ENCODE measurements around the gene EPN3. TPM values are rescaled to one million over a fixed set of nuclear protein-coding genes. Genes with fewer than 3 reads are reported as not detected.

The EPN3 gene
- total and polyA plus RNA-seq, 2 experiments from 2014 or later, result 2.3 to 7.7 TPM

DNA sequence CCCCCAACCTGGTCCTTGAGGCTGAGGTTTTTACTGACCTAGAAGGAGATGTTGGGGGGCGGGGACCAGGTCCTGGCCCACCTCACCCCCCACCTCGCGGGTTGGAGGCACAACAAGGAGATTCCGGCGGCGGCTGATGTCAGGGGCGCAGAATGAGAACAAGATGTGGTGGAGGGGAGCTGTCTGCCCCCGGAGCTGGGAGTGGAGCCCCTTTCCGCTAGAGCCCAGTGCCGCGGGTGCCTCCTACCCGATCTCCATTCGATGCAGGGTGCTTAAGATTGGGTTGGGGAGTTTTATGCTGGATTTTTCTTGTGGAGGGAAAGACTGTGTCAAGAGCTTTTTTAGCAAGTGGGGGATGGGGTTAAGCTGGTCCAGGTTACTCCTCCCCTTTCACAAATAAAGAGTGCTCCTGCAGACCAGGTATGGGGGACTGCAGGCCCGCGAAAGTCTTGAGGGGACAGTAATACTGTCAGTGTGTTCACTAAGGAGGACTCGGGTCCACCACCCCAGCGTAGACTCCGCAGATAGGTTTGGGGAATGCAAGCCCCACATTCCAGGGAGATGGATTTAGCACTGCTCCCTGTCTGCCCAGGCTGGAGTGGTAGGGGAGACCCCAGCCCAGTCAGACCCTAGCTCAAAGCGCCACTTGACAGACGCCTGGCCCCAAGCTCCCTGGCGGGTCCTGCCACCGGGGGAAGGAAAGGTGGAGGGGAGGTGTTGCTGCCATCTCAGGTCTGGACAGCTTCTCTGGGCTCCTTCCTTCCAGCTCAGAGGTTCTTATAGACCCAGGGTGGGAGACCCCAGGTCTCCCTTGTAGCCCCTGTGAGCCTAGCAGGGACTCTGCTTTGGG lies 29.9 kb downstream of the EPN3 start:
- H3K27ac Mint-ChIP-seq, result no peak overlapping the region
- H3K4me1 Mint-ChIP-seq, result peaks cover 53% of the 10 kb centered on the region
- Histone ChIP-seq H3K9me2 (ENCODE audit: insufficient read depth) (no peaks in the 10 kb centered on the region), H3K27ac (ENCODE audit: low read depth) (no peak overlapping the region), H3K4me1 (ENCODE audit: insufficient read depth) (peaks cover 30% of the 10 kb centered on the region), H3K36me3 (ENCODE audit: insufficient read depth) (no peaks in the 10 kb centered on the region), H3K79me2 (replicated peaks; ENCODE audit: insufficient read depth) (no peaks in the 10 kb centered on the region), H3F3A (replicated peaks; ENCODE audit: low read depth) (0 out of 2 replicates have a peak, but pooled peaks cover 9% of the 10 kb centered on the region), H3K27me3 (ENCODE audit: insufficient read depth) (peaks cover 84% of the 10 kb centered on the region), H4K20me1 (replicated peaks; ENCODE audit: insufficient read depth) (no peaks in the 10 kb centered on the region; the same call in none of the 2 replicates), H3K4me2 (peak overlapping the region; percentile 95), H2AFZ (no peak overlapping the region), H3K4me3 (peak overlapping the region; percentile 62)
- no peaks in the 10 kb centered on the region for H3K36me3 Mint-ChIP-seq (ENCODE audit: low read depth)
- peaks cover 65% of the 10 kb centered on the region for H3K27me3 Mint-ChIP-seq (ENCODE audit: insufficient read depth, low read depth, poor library complexity)
- TF ChIP-seq NANOG (IDR thresholded peaks at IDR 0.05; ENCODE audit: borderline replicate concordance) (no peak), EZH2 (IDR thresholded peaks at IDR 0.05; ENCODE audit: low read depth, unreplicated experiment) (peak; percentile 77)
- TF ChIP-seq, protein P1, sequence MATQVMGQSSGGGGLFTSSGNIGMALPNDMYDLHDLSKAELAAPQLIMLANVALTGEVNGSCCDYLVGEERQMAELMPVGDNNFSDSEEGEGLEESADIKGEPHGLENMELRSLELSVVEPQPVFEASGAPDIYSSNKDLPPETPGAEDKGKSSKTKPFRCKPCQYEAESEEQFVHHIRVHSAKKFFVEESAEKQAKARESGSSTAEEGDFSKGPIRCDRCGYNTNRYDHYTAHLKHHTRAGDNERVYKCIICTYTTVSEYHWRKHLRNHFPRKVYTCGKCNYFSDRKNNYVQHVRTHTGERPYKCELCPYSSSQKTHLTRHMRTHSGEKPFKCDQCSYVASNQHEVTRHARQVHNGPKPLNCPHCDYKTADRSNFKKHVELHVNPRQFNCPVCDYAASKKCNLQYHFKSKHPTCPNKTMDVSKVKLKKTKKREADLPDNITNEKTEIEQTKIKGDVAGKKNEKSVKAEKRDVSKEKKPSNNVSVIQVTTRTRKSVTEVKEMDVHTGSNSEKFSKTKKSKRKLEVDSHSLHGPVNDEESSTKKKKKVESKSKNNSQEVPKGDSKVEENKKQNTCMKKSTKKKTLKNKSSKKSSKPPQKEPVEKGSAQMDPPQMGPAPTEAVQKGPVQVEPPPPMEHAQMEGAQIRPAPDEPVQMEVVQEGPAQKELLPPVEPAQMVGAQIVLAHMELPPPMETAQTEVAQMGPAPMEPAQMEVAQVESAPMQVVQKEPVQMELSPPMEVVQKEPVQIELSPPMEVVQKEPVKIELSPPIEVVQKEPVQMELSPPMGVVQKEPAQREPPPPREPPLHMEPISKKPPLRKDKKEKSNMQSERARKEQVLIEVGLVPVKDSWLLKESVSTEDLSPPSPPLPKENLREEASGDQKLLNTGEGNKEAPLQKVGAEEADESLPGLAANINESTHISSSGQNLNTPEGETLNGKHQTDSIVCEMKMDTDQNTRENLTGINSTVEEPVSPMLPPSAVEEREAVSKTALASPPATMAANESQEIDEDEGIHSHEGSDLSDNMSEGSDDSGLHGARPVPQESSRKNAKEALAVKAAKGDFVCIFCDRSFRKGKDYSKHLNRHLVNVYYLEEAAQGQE (IDR thresholded peaks at IDR 0.05; ENCODE audit: unreplicated experiment), result no peak
- DNase-seq (ENCODE audit: low spot score), result peak; percentile 53
- H3K4me3 Mint-ChIP-seq, result peak overlapping the region; percentile 72
- no peaks in the 10 kb centered on the region for H3K9me3 Mint-ChIP-seq
- no peak for ATAC-seq

DNA sequence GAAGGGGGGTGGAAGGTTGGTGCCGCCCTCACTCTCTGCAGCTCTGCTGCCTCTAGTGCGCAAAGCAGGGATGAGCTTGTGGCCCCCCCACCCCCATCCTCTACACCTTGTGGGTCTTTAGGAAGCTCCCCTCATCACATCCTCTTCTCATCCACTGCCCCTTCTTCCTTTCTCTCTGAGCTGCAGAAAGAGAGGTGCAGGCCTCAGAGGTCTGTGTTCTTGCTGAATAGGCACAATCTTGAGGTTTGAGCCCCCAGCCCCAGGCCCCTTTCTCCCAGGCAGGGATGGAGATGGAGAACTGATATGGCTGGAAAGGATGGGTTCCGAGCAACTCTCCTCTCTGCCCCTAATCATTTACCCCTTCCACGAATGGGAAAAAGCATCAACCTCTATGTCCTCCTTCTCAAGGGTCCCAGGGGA lies 30.6 kb downstream of the EPN3 start:
- Mint-ChIP-seq H3K36me3 (ENCODE audit: low read depth) (no peaks in the 10 kb centered on the region), H3K4me1 (peaks cover 55% of the 10 kb centered on the region)

More for the DNA sequence above, 30.6 kb downstream of the EPN3 start:
- no peak for TF ChIP-seq STAT1 (IDR thresholded peaks at IDR 0.05; ENCODE audit: unreplicated experiment)
- no peak for TF ChIP-seq EZH2phosphoT487 (IDR thresholded peaks at IDR 0.05; ENCODE audit: unreplicated experiment)
- no peak for TF ChIP-seq CREB1 (CRISPR knock-in tag; IDR thresholded peaks at IDR 0.05; ENCODE audit: low read depth)
- TF ChIP-seq, protein P1 (IDR thresholded peaks at IDR 0.05; ENCODE audit: unreplicated experiment), result no peak
- TF ChIP-seq, protein P2, sequence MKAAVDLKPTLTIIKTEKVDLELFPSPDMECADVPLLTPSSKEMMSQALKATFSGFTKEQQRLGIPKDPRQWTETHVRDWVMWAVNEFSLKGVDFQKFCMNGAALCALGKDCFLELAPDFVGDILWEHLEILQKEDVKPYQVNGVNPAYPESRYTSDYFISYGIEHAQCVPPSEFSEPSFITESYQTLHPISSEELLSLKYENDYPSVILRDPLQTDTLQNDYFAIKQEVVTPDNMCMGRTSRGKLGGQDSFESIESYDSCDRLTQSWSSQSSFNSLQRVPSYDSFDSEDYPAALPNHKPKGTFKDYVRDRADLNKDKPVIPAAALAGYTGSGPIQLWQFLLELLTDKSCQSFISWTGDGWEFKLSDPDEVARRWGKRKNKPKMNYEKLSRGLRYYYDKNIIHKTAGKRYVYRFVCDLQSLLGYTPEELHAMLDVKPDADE (IDR thresholded peaks at IDR 0.05), result no peak
- TF ChIP-seq ZNF331 (CRISPR knock-in tag; IDR thresholded peaks at IDR 0.05; ENCODE audit: low read depth), result no peak
- no peak for TF ChIP-seq POLR2AphosphoS5 (IDR thresholded peaks at IDR 0.05; ENCODE audit: low read depth)
- Histone ChIP-seq H3K27ac (ENCODE audit: low read depth) (no peak overlapping the region), H3K9me2 (ENCODE audit: insufficient read depth) (no peaks in the 10 kb centered on the region), H3K36me3 (ENCODE audit: insufficient read depth) (no peaks in the 10 kb centered on the region), H3K4me1 (ENCODE audit: insufficient read depth) (peaks cover 29% of the 10 kb centered on the region), H3K4me2 (peak overlapping the region; percentile 95), H2AFZ (no peak overlapping the region), H4K20me1 (replicated peaks; ENCODE audit: insufficient read depth) (no peaks in the 10 kb centered on the region; the same call in none of the 2 replicates), H3K27me3 (ENCODE audit: insufficient read depth) (peaks cover 82% of the 10 kb centered on the region), H3F3A (replicated peaks; ENCODE audit: low read depth) (0 out of 2 replicates have a peak, but pooled peaks cover 7% of the 10 kb centered on the region), H3K79me2 (replicated peaks; ENCODE audit: insufficient read depth) (no peaks in the 10 kb centered on the region), H3K4me3 (peak overlapping the region; percentile 62)
- Mint-ChIP-seq H3K27ac (no peak overlapping the region), H3K9me3 (no peaks in the 10 kb centered on the region), H3K4me3 (no peak overlapping the region; the same call in 1 of the 3 replicates), H3K27me3 (ENCODE audit: insufficient read depth, low read depth, poor library complexity) (peaks cover 68% of the 10 kb centered on the region)
- ATAC-seq (no peak), DNase-seq (ENCODE audit: low spot score) (no peak)
